ENCODE data around the gene BUB1B.
"Not testable (repeated sequence)": the region's sequence is repeated elsewhere in the genome, so short reads cannot be mapped to it uniquely, and the experiment has no call there.

The BUB1B gene, protein sequence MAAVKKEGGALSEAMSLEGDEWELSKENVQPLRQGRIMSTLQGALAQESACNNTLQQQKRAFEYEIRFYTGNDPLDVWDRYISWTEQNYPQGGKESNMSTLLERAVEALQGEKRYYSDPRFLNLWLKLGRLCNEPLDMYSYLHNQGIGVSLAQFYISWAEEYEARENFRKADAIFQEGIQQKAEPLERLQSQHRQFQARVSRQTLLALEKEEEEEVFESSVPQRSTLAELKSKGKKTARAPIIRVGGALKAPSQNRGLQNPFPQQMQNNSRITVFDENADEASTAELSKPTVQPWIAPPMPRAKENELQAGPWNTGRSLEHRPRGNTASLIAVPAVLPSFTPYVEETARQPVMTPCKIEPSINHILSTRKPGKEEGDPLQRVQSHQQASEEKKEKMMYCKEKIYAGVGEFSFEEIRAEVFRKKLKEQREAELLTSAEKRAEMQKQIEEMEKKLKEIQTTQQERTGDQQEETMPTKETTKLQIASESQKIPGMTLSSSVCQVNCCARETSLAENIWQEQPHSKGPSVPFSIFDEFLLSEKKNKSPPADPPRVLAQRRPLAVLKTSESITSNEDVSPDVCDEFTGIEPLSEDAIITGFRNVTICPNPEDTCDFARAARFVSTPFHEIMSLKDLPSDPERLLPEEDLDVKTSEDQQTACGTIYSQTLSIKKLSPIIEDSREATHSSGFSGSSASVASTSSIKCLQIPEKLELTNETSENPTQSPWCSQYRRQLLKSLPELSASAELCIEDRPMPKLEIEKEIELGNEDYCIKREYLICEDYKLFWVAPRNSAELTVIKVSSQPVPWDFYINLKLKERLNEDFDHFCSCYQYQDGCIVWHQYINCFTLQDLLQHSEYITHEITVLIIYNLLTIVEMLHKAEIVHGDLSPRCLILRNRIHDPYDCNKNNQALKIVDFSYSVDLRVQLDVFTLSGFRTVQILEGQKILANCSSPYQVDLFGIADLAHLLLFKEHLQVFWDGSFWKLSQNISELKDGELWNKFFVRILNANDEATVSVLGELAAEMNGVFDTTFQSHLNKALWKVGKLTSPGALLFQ

DNA sequence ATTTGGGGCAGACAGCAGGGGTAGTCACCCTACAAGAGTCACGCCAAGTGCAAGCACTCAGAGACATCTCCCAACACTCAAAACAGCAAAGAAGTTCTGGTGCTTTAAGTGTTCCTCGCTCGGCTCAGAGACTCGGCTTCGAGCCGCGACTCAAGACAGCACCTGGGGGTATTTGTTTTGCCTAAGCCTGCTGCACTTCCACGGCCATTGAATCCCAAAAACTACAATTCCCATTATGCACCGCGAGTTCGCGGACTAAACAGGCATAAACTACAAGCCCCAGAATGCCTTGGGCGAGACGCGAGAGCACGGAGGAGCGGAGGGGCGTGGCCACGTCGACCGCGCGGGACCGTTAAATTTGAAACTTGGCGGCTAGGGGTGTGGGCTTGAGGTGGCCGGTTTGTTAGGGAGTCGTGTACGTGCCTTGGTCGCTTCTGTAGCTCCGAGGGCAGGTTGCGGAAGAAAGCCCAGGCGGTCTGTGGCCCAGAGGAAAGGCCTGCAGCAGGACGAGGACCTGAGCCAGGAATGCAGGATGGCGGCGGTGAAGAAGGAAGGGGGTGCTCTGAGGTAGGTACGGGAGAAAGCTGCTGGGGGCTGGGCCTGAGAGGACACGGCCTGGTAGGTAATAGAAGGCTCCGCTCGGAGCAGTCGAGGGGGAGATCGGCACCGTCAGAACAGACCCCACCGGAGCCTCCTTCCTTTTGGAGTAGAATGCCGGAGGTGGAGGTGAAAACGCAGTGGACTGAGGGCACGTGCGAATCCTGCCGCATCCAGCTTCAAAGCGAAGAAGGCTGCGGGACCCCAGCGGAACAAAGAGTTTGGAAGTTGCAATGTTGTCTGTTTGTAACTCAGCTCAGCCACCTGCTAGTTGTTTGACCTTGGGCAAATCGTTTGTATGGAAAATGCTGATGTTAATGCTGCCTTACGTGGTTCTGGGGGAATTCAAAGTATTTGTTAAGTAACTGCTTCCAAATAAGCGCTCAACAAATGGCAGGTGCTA is at the start of gene BUB1B:
BUB1B (plus strand) TSS at position 381 of the 1,000 bp plus-strand sequence; CDS start at position 533, 152 bp downstream.
- peak; percentile 96 for FAIRE-seq

DNA sequence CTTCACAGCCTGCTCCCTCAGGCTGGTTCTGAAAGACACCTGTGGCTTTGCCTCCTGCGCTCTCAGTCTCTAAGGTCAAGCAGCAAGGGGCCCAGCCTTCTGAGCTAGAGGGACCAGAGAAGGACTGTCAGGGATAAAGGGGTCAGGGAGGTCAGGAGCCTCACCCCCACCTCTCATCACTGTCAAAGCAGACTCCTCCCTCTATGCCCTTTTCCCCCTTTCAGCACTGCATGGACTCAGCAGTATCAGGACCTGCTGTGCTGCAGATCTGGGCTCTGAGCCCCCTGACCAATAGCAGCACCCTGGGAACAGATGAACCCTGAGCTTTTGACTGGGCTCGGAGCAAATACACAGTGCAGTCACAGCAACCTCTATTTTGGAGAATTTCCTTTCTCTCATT is 49.0 kb upstream of the BUB1B start:
- DNase-seq (ENCODE audit: extremely low spot score, insufficient read length, low read depth) = no peak
- no peak for FAIRE-seq

More for the DNA sequence above, at the start of gene BUB1B:
- DNase-seq (ENCODE audit: extremely low spot score, insufficient read length, low read depth) = peak; percentile 91

DNA sequence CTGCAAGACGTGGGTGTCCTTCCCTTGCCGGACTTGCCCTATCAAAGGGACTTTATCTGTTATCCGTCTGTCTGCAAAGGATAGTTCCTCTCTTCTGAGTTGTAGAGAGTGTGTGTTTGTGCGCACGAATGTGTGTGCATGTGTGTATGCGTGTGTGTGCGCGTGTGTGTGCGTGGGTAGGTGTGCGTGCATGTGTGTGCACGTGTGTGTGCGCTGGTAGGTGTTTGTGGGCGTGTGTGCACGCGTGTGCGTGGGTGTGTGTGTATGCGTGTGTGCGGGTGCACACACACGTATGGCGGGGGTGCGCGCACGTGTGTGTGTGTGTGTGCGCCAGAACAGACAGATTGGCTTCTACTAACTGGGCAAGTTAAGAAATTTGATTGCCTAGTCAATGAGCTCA is 48.1 kb upstream of the BUB1B start:
- DNase-seq (ENCODE audit: extremely low spot score, insufficient read length, low read depth) (no peak), FAIRE-seq (no peak)

DNA sequence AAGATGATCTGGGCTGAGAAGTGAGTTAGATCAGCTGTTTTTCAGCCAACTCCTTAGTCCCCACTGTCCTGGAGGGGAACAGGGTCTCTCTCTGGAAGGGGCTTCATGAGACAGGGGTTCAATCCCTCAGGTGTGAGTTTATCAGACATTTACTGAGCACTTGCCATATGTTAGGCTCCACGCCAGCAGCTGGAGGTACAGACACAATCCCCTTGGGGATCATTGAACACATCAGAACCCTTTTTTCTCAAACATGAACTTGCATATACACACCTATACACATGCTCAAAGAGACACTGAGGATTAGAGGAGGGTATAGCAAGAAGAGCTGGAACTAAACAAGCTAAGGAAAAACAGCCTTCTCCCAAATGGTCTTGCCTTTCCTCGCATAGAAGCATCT is 46.7 kb upstream of the BUB1B start:
- no peak for FAIRE-seq
- DNase-seq (ENCODE audit: extremely low spot score, insufficient read length, low read depth) = no peak

DNA sequence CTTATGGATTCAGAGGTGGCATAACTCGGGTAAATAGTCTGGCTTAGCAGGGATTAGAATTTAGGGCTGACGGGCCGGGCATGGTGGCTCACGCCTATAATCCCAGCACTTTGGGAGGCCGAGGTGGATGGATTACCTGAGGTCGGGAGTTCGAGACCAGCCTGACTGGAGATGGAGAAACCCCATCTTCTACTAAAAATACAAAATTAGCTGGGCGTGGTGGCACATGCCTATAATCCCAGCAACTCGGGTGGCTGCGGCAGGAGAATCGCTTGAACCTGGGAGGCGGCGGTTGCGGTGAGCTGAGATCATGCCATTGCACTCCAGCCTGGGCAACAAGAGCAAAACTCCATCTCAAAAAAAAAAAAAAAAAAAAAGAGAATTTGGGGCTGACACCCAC is 45.8 kb upstream of the BUB1B start:
- DNase-seq (ENCODE audit: extremely low spot score, insufficient read length, low read depth); FAIRE-seq: not testable (repeated sequence)

DNA sequence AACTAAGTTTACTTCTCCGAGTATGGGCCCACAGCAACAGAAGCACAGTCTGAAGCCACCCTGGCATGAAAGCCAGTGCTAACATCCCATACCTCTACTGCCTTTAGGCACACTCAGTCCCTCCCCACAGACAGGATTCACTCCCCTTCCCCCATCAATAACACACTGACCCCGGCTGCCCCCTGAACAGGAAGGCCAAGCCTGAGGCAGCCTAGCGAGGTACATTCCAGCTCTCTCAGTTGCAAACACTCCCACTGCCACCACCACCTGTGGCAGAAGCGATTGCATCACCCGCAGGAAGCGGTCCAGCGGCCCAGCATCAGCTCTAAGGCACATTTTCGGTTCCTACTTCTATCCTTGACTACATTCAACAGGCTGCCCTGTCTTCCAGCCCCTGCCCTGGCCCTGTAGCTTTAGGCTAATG is 45.2 kb upstream of the BUB1B start:
- DNase-seq (ENCODE audit: extremely low spot score, insufficient read length, low read depth) (peak; percentile 67), FAIRE-seq (peak; percentile 99)

DNA sequence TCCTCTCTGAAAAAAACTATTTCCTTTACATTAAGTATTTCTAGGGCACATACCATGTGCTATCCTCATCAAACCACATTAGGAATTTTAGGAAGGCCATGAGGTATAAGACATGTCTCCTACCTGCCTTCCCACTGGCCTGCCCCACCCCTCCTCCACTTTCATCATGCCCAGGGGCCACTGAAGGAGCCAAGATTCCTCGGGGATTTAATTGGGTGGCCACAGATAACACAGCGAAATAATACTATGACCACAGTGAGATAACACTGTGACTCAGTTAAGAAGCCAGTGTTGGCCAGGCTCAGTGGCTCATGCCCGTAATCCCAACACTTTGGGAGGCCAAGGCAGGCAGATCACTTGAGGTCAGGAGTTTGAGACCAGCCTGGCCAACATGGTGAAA is 42.4 kb upstream of the BUB1B start:
- DNase-seq (ENCODE audit: extremely low spot score, insufficient read length, low read depth) = no peak
- no peak for FAIRE-seq

DNA sequence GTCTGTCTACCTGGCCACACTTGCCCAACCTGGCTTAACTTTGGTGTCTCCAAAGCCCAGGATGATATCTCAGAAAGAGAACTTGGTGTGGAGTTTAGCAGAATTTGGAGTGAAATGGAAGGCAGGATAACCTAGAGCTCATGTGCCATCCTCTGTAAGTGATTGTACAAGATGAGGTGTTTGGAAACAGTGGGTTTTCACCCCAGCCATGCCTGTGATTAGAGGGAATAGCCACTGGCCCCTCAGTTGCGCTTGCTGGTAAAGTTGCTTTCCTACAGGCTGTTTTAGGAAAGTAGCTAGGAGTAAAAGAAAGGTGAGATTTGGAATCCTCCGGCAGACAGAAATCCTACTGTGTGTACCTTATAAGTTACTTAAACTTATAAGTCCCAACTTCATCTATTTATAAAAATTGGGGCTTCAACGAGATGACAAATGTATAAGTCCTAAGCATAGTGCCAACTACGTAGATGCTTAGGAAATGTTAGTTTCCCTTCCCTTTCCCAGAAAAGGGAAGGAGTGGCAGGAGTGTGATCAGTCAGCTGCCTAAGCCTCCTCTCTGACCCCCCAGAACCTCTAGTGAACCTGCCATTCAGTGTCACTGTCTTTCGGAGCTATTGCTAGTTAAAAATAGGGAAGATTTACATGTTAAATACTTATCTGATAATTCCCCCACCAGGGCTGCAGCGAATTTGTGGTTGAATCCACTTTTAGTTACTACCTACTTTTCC is 38.8 kb upstream of the BUB1B start:
- FAIRE-seq = no peak
- DNase-seq (ENCODE audit: extremely low spot score, insufficient read length, low read depth) = no peak

DNA sequence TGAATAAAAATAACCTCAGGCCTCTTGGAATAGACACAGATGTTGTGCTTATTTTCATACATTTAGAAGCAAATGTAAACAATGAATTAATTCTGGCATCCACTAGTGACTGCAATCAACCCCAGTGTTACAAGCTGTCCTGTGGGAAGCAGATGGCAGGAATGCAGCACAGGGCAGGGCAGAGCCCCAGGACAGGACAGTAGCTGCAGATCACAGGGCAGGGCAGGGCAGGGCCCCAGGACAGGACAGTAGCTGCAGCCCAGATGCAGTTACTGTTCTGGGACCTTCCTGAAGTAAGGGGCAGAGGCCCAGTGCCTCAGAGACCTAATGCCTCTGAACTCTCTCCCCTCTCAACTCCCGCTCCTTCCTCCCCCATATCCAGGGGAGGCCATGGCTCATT is 37.9 kb upstream of the BUB1B start:
- DNase-seq (ENCODE audit: extremely low spot score, insufficient read length, low read depth); FAIRE-seq: not testable (repeated sequence)

DNA sequence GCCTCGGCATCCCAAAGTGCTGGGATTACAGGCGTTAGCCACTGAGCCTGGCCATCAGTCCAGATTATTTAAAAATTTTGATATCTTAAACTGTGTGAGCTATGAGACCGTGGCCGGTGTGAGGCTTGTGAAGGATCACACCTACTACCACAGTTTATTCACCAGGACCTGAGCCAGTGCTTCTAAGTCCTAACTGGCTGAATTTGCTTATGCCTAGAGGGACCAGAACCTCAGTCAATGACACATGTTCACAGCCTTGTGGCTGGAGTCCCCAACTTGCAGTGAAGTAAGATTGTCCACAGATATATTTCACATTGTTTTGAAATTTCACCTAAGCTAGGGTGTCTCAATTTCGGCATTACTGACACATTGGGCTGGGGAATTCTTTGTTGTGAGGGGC is 37.0 kb upstream of the BUB1B start:
- not testable (repeated sequence) for FAIRE-seq; DNase-seq (ENCODE audit: extremely low spot score, insufficient read length, low read depth)

DNA sequence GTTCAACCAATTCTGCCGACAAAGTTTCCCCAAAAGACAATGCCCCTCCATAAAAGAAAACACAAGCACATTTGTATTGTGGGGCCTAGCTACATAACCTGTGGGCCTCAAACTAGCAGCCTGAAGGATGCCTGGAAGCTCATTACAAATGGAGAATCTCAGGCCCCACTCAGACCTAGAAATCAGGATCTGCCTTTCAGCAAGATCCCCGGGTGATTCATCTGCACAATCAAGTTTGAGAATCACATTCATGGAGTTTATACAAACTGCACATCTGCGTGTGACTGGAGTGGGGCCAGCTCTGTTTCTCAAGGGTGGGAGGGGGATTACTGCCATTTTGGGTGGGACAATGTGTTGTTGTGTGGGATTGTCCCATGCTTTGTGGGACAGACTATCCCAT is 36.5 kb upstream of the BUB1B start:
- not testable (repeated sequence) for DNase-seq (ENCODE audit: extremely low spot score, insufficient read length, low read depth)

DNA sequence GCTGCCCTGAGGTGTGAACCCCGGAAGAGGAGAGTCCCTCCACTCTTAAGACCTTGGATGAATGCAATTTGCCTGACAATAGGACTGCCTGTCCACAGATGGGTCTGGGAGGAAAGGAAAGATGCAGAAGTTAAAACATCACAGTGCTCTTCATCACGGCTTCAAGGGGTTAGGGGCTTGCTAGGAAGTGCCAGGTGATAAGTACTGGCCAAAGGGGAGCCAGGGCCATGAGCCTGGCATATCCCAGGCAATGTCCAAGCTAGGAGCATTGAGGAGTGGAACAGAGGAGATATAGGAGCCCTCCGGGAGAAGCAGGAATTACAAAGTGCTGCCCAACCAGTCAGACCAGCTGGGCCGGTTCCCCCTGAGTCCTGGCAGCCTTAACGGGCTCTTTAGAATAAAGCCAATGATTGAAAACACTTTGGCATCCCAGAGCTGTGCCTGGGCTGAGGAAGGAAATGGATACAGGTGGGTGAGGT is 36.0 kb upstream of the BUB1B start:
- FAIRE-seq; DNase-seq (ENCODE audit: extremely low spot score, insufficient read length, low read depth): not testable (repeated sequence)

More for the DNA sequence above, 36.5 kb upstream of the BUB1B start:
- FAIRE-seq = not testable (repeated sequence)

DNA sequence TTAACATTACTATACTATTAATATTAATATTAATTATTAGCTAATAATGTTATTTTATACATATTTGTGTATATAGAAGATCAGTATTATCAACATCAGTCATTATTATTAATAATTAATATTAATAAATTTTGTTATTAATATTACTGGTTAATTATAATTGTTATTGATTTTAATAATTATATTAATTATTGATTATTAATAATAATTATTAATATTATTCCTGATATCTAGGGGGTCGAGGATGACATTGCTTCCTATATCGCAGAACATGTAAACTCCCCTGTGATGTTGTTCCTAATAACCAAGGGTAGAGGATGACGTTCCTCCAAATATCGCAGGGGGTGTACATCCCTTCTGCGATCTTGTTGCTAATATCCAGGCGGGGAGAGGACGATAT is 34.9 kb upstream of the BUB1B start:
- no peak for DNase-seq (ENCODE audit: extremely low spot score, insufficient read length, low read depth)
- no peak for FAIRE-seq

DNA sequence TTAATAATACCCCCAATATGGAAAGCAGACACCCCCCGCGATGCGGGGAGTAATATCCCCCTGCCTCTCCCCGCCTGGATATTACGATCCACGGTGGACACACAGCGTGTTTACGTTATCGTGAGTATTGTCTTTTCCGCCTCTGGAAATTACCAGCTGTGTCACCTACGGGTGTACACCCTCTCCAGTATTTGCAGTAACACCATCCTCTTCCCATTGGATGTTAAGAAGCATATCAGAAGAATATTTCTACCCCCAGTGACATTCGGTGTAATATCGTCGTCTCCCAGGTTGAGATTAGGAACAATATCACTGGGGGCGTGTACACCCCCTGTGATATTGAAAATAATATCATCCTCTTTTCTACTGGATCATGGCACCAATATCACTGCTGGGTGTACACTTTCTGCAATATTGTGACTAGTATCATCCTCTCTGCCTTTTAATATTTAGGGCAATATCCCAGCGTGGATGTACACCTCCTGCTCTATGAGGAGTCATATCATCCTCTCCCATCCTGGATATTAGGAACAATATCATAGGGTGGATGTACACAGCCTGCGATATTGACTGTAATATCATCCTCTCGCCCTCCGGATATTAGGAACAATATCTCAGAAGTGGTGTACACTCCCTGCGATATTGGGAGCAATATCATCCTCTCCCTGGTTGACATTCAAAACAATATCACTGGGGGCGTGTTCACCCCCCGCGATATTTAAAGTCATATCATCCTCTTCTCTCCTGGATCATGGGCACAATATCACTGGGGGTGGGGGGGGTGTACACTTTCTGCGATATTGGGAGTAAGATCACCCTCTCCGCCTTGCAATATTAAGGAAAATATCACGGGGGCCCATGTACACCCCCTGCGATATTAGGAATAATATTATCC is 31.9 kb upstream of the BUB1B start:
- DNase-seq (ENCODE audit: extremely low spot score, insufficient read length, low read depth) = no peak
- no peak for FAIRE-seq

DNA sequence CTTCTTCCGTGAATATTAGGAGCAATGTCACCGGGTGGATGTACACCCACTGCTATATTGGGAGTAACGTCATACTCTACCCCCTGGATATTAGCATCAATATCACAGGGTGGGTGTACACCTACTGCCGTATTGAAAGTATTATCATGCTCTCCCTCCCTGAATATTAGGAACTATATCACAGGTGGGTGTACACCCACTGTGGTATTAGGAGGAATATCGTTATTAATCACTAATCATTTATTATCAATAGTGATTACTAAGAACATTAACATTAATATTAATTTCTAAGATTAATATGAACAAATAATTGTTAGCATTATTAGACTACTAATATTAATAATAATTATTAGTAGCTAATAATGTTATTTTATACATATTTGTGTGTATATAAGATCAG is 30.8 kb upstream of the BUB1B start:
- DNase-seq (ENCODE audit: extremely low spot score, insufficient read length, low read depth) = no peak
- FAIRE-seq = no peak

DNA sequence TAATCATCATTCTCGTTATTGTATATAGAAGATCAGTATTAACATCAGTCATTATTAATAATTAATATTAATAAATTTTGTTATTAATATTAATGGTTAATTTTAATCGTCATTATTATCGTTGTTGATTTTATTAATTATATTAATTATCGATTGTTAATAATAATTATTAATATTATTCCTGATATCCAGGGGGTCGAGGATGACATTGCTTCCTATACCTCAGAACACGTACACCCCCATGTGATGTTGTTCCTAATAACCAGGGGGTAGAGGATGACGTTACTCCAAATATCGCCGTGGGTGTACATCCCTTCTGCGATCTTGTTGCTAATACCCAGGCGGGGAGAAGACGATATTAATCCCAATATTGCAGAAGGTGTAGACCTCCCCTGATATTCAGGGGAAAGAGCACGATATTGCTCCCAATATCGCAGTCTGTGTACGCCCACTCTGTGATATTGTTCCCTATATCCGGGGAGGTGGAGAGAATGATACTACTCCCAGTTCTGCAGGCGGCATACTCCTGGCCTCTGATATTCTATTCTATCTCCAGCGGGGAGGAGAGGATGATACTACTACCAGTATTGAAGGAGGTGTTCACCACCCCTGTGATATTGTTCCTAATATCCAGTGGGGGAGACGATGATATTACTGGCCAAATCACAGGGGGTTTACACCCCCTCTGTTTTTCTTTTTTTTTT is 29.9 kb upstream of the BUB1B start:
- FAIRE-seq (no peak), DNase-seq (ENCODE audit: extremely low spot score, insufficient read length, low read depth) (no peak)

DNA sequence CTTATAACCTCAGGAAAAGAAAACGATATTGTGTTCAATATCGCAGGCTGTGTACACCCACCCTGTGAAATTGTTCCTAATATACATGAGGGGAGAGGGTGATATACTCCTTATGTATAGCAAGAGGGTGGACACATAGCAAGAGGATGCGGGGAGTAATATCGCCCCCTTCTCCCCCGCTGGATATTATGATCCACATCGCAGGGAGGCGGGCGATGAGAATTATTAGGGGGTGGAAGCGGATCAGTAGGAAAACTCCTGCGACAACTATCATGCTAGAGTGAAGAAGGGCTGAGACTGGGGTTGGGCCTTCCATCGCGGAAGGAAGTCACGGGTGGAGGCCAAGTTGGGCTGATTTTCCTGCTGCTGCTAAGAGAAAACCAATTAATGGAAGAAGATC is 27.3 kb upstream of the BUB1B start:
- FAIRE-seq = no peak

More for the DNA sequence above, 27.3 kb upstream of the BUB1B start:
- DNase-seq (ENCODE audit: extremely low spot score, insufficient read length, low read depth) = no peak

All from GM18507 (cell line).